H9 (cell line): Measurements from ENCODE around the gene KIF26A. TPM values are rescaled to one million over a fixed set of nuclear protein-coding genes. Genes with fewer than 3 reads are reported as not detected.

Experiments used
- DNase-seq: peaks from one replicate; pipeline ENCODE4 v3.0.0-alpha.2; 2017
- H2AFZ ChIP-seq: one replicate; pipeline ENCODE4 v1.6.1; 2013; ENCODE audit warnings: mild to moderate bottlenecking, low read length, control low read depth, moderate library complexity
- H2AK5ac ChIP-seq: 2 replicates; pipeline ENCODE4 v1.6.1; 2013; ENCODE audit warnings: low read length, control low read depth, mixed read lengths; ENCODE audit not compliant: insufficient read length
- H2BK120ac ChIP-seq: one replicate; pipeline ENCODE4 v1.6.1; 2013; ENCODE audit warnings: low read depth, mild to moderate bottlenecking, low read length, control low read depth, inconsistent platforms; ENCODE audit not compliant: poor library complexity, severe bottlenecking
- H2BK12ac ChIP-seq: 2 replicates; pipeline ENCODE4 v1.6.1; 2013; ENCODE audit warnings: low read length, control low read depth, mixed read lengths, low read depth; ENCODE audit not compliant: insufficient read length
- H2BK15ac ChIP-seq: 2 replicates; pipeline ENCODE4 v1.6.1; 2013; ENCODE audit warnings: low read depth, low read length, control low read depth
- H2BK20ac ChIP-seq: one replicate; pipeline ENCODE4 v1.6.1; 2013; ENCODE audit warnings: low read depth, mild to moderate bottlenecking, low read length, control low read depth, inconsistent platforms; ENCODE audit not compliant: poor library complexity, severe bottlenecking
- H2BK5ac ChIP-seq: 2 replicates; pipeline ENCODE4 v1.6.1; 2013; ENCODE audit warnings: low read length, control low read depth, mixed read lengths; ENCODE audit not compliant: insufficient read length
- H3K14ac ChIP-seq: 2 replicates; pipeline ENCODE4 v1.6.1; 2013; ENCODE audit warnings: low read length, control low read depth; ENCODE audit not compliant: insufficient read depth
- H3K18ac ChIP-seq: 2 replicates; pipeline ENCODE4 v1.6.1; 2013; ENCODE audit warnings: low read depth, mild to moderate bottlenecking, mixed read lengths, low read length, control low read depth; ENCODE audit not compliant: insufficient read length
- H3K23ac ChIP-seq: 2 replicates; pipeline ENCODE4 v1.6.1; 2013; ENCODE audit warnings: low read length, control low read depth, mixed read lengths, low read depth; ENCODE audit not compliant: insufficient read length
- H3K23me2 ChIP-seq: 2 replicates; pipeline ENCODE4 v1.6.1; 2013; ENCODE audit warnings: low read depth, mild to moderate bottlenecking, mixed read lengths, low read length, control low read depth; ENCODE audit not compliant: insufficient read length, poor library complexity, severe bottlenecking
- H3K27ac ChIP-seq: 2 replicates; pipeline ENCODE4 v1.5.1; 2013; ENCODE audit warnings: low read length, control low read depth, mixed read lengths, low read depth; ENCODE audit not compliant: insufficient read length
- H3K27me3 ChIP-seq: 2 replicates; pipeline ENCODE4 v1.6.1; 2013; ENCODE audit warnings: low read length, control low read depth, inconsistent platforms; ENCODE audit not compliant: insufficient read depth
- H3K4ac ChIP-seq: 2 replicates; pipeline ENCODE4 v1.6.1; 2013; ENCODE audit warnings: low read depth, mild to moderate bottlenecking, control low read depth, inconsistent platforms, low read length, moderate library complexity
- H3K4me1 ChIP-seq: 2 replicates; pipeline ENCODE4 v1.6.1; 2013; ENCODE audit warnings: low read length, control low read depth, inconsistent platforms; ENCODE audit not compliant: insufficient read depth
- H3K4me2 ChIP-seq: 2 replicates; pipeline ENCODE4 v1.6.1; 2013; ENCODE audit warnings: low read length, control low read depth, mixed read lengths; ENCODE audit not compliant: insufficient read length, insufficient read depth
- H3K56ac ChIP-seq: 2 replicates; pipeline ENCODE4 v1.6.1; 2013; ENCODE audit warnings: low read depth, mild to moderate bottlenecking, mixed read lengths, low read length, control low read depth; ENCODE audit not compliant: insufficient read length
- H3K79me1 ChIP-seq: 2 replicates; pipeline ENCODE4 v1.6.1; 2013; ENCODE audit warnings: low read depth, mild to moderate bottlenecking, moderate library complexity, low read length, control low read depth, inconsistent platforms; ENCODE audit not compliant: insufficient read depth, poor library complexity, severe bottlenecking
- H3K79me2 ChIP-seq: 2 replicates; pipeline ENCODE4 v1.6.1; 2013; ENCODE audit warnings: low read length, control low read depth, inconsistent platforms; ENCODE audit not compliant: insufficient read depth
- H3K9ac ChIP-seq: 2 replicates; pipeline ENCODE4 v1.6.1; 2013; ENCODE audit warnings: low read length, control low read depth, mixed read lengths; ENCODE audit not compliant: insufficient read length; ENCODE audit errors: extremely low read depth
- H3K9me3 ChIP-seq: one replicate; pipeline ENCODE4 v1.6.1; 2013; ENCODE audit warnings: low read depth, low read length, inconsistent platforms; ENCODE audit not compliant: control insufficient read depth
- H3T11ph ChIP-seq: one replicate; pipeline ENCODE4 v1.6.1; 2013; ENCODE audit warnings: mild to moderate bottlenecking, low read length, control low read depth, inconsistent platforms
- H4K20me1 ChIP-seq: one replicate; pipeline ENCODE4 v1.6.1; 2013; ENCODE audit not compliant: control insufficient read depth, insufficient read length, insufficient read depth
- H4K5ac ChIP-seq: 2 replicates; pipeline ENCODE4 v1.6.1; 2013; ENCODE audit warnings: low read depth, mild to moderate bottlenecking, mixed read lengths, low read length, control low read depth; ENCODE audit not compliant: insufficient read length
- H4K8ac ChIP-seq: replicated peaks from 2 replicates; pipeline ENCODE4 v1.6.1; 2013; ENCODE audit warnings: low read length, control low read depth, mixed read lengths, low read depth; ENCODE audit not compliant: insufficient read length
- H4K91ac ChIP-seq: 2 replicates; pipeline ENCODE4 v1.6.1; 2013; ENCODE audit warnings: low read depth, mild to moderate bottlenecking, moderate library complexity, mixed read lengths, low read length, control low read depth; ENCODE audit not compliant: insufficient read length
- H3K27ac Mint-ChIP-seq, 3 experiments: 2 replicates in 2 of 3; 3 replicates in 1 of 3; pipeline ENCODE4 v1.8.0; 2020 to 2021; ENCODE audit warnings: mixed read lengths in 3 of 3, mild to moderate bottlenecking in 1 of 3, moderate library complexity in 1 of 3
- H3K27me3 Mint-ChIP-seq: 2 replicates; pipeline ENCODE4 v1.8.0; 2021; ENCODE audit warnings: low read depth, mild to moderate bottlenecking, moderate library complexity, mixed read lengths
- H3K36me3 Mint-ChIP-seq, 3 experiments: 2 replicates in 2 of 3; 3 replicates in 1 of 3; pipeline ENCODE4 v1.8.0; 2020 to 2021; ENCODE audit warnings: low read depth in 3 of 3, mixed read lengths in 3 of 3; ENCODE audit not compliant: insufficient read depth in 1 of 3
- H3K4me1 Mint-ChIP-seq, 2 experiments: 2 replicates each; pipeline ENCODE4 v1.8.0; 2020; ENCODE audit warnings: mixed read lengths in 2 of 2
- H3K4me3 Mint-ChIP-seq, 2 experiments: 2 replicates in 1 of 2; 3 replicates in 1 of 2; pipeline ENCODE4 v1.8.0; 2020 to 2021; ENCODE audit warnings: mild to moderate bottlenecking in 2 of 2, mixed read lengths in 2 of 2, moderate library complexity in 1 of 2
- H3K9me3 Mint-ChIP-seq, 2 experiments: 2 replicates in 1 of 2; 3 replicates in 1 of 2; pipeline ENCODE4 v1.8.0; 2020; ENCODE audit warnings: mild to moderate bottlenecking in 2 of 2, mixed read lengths in 2 of 2, moderate library complexity in 1 of 2
- CTCF ChIP-seq: fragments of 200-600 bp; sonication (generic); conservative IDR thresholded peaks from 3 replicates; pipeline ENCODE4 v1.8.0; 2021; ENCODE audit warnings: antibody characterized with exemption, mild to moderate bottlenecking
- WGBS: extraction: QIAGEN DNeasy Blood & Tissue Kit; methylation state at CpG from one replicate; pipeline ENCODE4 v1.1.7; 2013; ENCODE audit warnings: missing lambda C conversion rate, low lambda C conversion rate, mixed read lengths; ENCODE audit not compliant: insufficient read length; ENCODE audit errors: extremely low coverage; 5-methylcytosine and 5-hydroxymethylcytosine counted together
- total RNA-seq: library from RNA; stranded (reverse); gene quantifications from 2 replicates; pipeline ENCODE4 v1.2.1, GENCODE V29; 2021

KIF26A gene
- total RNA-seq, 1 experiment from 2014 or later: 44.2 TPM

GRCh38 chr14:104182857-104183425 lies 44.6 kb downstream of the KIF26A start:
- no CpG with 5 or more reads among the region's 16 CpGs for WGBS
- TF ChIP-seq CTCF: no peak

More at GRCh38 chr14:104182857-104183425, 44.6 kb downstream of the KIF26A start:
- no peak overlapping the region for H3K27ac ChIP-seq
- no peak overlapping the region for H4K91ac ChIP-seq
- H3K4me2 ChIP-seq: no peak overlapping the region
- no peak overlapping the region for H2BK20ac ChIP-seq
- H3K56ac ChIP-seq: no peak overlapping the region
- H4K8ac ChIP-seq: no peak overlapping the region
- no peaks in the 10 kb centered on the region for H3K4me1 ChIP-seq
- no peaks in the 10 kb centered on the region for H3K9me3 ChIP-seq
- no peaks in the 10 kb centered on the region for H4K20me1 ChIP-seq
- DNase-seq: no peak
- H3K27me3 ChIP-seq: no peaks in the 10 kb centered on the region
- no peaks in the 10 kb centered on the region; the same call in 1 of the 2 replicates for H3K27me3 Mint-ChIP-seq
- H3K79me2 ChIP-seq: no peaks in the 10 kb centered on the region
- no peak overlapping the region for H2AFZ ChIP-seq
- no peak overlapping the region for H3K4ac ChIP-seq
- no peaks in the 10 kb centered on the region for H3K79me1 ChIP-seq
- H3K18ac ChIP-seq: no peak overlapping the region
- H3K23ac ChIP-seq: no peak overlapping the region
- no peak overlapping the region for H3K4me3 Mint-ChIP-seq
- H2BK120ac ChIP-seq: no peak overlapping the region
- no peaks in the 10 kb centered on the region for H3K9me3 Mint-ChIP-seq
- no peak overlapping the region for H3K9ac ChIP-seq
- peaks cover 2 to 9% of the 10 kb centered on the region in 2 experiments; a peak in 3 of 4 replicates for H3K4me1 Mint-ChIP-seq
- H3K36me3 Mint-ChIP-seq: peaks cover 0 to 6% (median 0%) of the 10 kb centered on the region in 3 experiments; a peak in 3 of 7 replicates
- H2BK5ac ChIP-seq: no peak overlapping the region
- H2AK5ac ChIP-seq: no peak overlapping the region
- H4K5ac ChIP-seq: no peak overlapping the region
- H2BK15ac ChIP-seq: no peak overlapping the region
- no peak overlapping the region for H2BK12ac ChIP-seq
- H3K14ac ChIP-seq: no peak overlapping the region
- H3T11ph ChIP-seq: no peak overlapping the region
- H3K23me2 ChIP-seq: no peaks in the 10 kb centered on the region
- no peak overlapping the region for H3K27ac Mint-ChIP-seq
